ENCODE measurements around the gene PROK1.

Gene PROK1

GRCh38 chr1:110505596-110505995, 54.6 kb downstream of the PROK1 start:
- H3K4me3 ChIP-seq (ENCODE audit: low read depth, low read length) = no peak overlapping the region
- no peak for DNase-seq (ENCODE audit: low read depth)
- in situ Hi-C loops (cut with HindIII; ENCODE audit: low sequenced_read_pairs) = no loop called here
- TF ChIP-seq CTCF (IDR thresholded peaks at IDR 0.05; ENCODE audit: low read depth, low read length, missing control alignments) = no peak

- no peak overlapping the region for H3K4me3 ChIP-seq (ENCODE audit: low read depth, low read length)
- DNase-seq (ENCODE audit: low read depth) = no peak
- TF ChIP-seq CTCF (IDR thresholded peaks at IDR 0.05; ENCODE audit: low read depth, low read length, missing control alignments) = no peak
- in situ Hi-C loops (cut with HindIII; ENCODE audit: low sequenced_read_pairs) = no loop called here
Observed at GRCh38 chr1:110506541-110506940, 55.6 kb downstream of the PROK1 start.
